Mesodermal cell (in vitro differentiated cells): ENCODE results near the gene STAB2. TPM values are rescaled to one million over a fixed set of nuclear protein-coding genes. Genes with fewer than 3 reads are reported as not detected.

Experiments used
- H3K27ac ChIP-seq: 2 replicates; pipeline ENCODE4 v1.7.0; 2013; ENCODE audit warnings: mild to moderate bottlenecking, low read depth, low read length, moderate library complexity; ENCODE audit not compliant: severe bottlenecking
- H3K36me3 ChIP-seq: 2 replicates; pipeline ENCODE4 v1.7.1; 2013; ENCODE audit warnings: mild to moderate bottlenecking, low read length, moderate library complexity; ENCODE audit not compliant: control insufficient read depth, insufficient read depth
- H3K4me1 ChIP-seq: one replicate; pipeline ENCODE4 v1.7.1; 2013; ENCODE audit warnings: mild to moderate bottlenecking, low read length; ENCODE audit not compliant: insufficient read depth, control insufficient read depth, poor library complexity, severe bottlenecking
- H3K4me3 ChIP-seq: 2 replicates; pipeline ENCODE4 v1.7.0; 2013; ENCODE audit warnings: low read length, control low read depth, mild to moderate bottlenecking; ENCODE audit not compliant: insufficient read depth, poor library complexity, severe bottlenecking; ENCODE audit errors: extremely low read depth
- H3K9me3 ChIP-seq: 2 replicates; pipeline ENCODE4 v1.7.1; 2013; ENCODE audit warnings: mild to moderate bottlenecking, low read length, moderate library complexity; ENCODE audit not compliant: control insufficient read depth
- WGBS, 2 experiments: methylation state at CpG; one replicate each; pipeline ENCODE4 v1.1.5; 2013; ENCODE audit warnings: missing lambda C conversion rate in 2 of 2; ENCODE audit not compliant: insufficient coverage in 2 of 2; 5-methylcytosine and 5-hydroxymethylcytosine counted together
- polyA plus RNA-seq, 2 experiments: library from polyadenylated mRNA; stranded (reverse); fragments of 50-300 nt; gene quantifications; one replicate each; pipeline ENCODE4 v1.2.3, GENCODE V29; 2013

STAB2 gene
- polyA plus RNA-seq (2013, experiment 1 of 2) = 0.07 TPM
- not detected for polyA plus RNA-seq (2013, experiment 2 of 2)

DNA sequence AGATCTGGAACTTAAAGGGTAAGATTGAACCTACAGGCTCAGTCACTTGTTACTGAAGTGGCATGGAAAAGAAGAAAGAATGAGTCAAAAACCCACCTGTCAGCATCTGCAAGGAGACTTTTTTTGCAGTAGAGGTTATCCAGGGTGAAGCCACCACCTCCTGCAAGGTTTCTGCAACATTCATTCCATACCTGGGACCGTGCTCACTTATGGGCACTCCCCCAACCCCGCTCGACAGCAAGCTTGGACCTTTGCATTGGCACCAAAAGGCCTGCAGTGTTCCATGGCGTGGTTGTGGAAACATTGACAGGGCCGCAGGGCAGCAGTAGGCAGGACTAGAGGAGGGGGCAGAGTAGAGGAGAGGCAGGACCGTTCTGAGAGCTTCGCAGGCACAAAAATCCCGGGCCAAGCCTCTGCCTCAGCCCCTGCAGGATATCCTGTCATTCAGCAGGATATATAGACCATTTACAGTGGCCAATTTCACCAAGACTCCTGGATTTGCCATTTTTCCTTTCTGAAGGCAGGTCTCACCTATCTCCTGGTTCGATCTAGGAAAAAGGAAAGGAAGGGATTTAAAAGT lies at the start of gene STAB2:
Gene STAB2, plus strand, starts transcription at position 483 of the 580 bp plus-strand sequence. CDS start 204 bp downstream, outside the sequence.
- no peak within 1 kb of the TSS for H3K27ac ChIP-seq
- no peaks in the 10 kb centered on the region for H3K36me3 ChIP-seq
- H3K4me1 ChIP-seq = no peaks in the 10 kb centered on the region
- H3K4me3 ChIP-seq = no peak within 1 kb of the TSS
- H3K9me3 ChIP-seq = no peaks in the 10 kb centered on the region
- WGBS, 2 experiments = 79 to 87% methylated on average over 6 of the region's 9 CpGs

GRCh38 chr12:103538397-103538796 lies 48.7 kb upstream of the STAB2 start:
- H3K4me3 ChIP-seq = no peak overlapping the region
- 83% methylated on average over 1 of the region's 1 CpG; no CpG with 5 or more reads in 1 of the 2 experiments for WGBS, 2 experiments
- H3K27ac ChIP-seq = peak overlapping the region; percentile 3

GRCh38 chr12:103540319-103540718 lies 46.8 kb upstream of the STAB2 start:
- Histone ChIP-seq H3K36me3 (no peaks in the 10 kb centered on the region), H3K4me1 (peaks cover 8% of the 10 kb centered on the region), H3K27ac (no peak overlapping the region), H3K4me3 (no peak overlapping the region), H3K9me3 (no peaks in the 10 kb centered on the region)
- WGBS, 2 experiments = 100% methylated on average over 1 of the region's 3 CpGs; no CpG with 5 or more reads in 1 of the 2 experiments

More at GRCh38 chr12:103538397-103538796, 48.7 kb upstream of the STAB2 start:
- no peaks in the 10 kb centered on the region for H3K9me3 ChIP-seq
- H3K4me1 ChIP-seq = peaks cover 8% of the 10 kb centered on the region
- no peaks in the 10 kb centered on the region for H3K36me3 ChIP-seq

DNA sequence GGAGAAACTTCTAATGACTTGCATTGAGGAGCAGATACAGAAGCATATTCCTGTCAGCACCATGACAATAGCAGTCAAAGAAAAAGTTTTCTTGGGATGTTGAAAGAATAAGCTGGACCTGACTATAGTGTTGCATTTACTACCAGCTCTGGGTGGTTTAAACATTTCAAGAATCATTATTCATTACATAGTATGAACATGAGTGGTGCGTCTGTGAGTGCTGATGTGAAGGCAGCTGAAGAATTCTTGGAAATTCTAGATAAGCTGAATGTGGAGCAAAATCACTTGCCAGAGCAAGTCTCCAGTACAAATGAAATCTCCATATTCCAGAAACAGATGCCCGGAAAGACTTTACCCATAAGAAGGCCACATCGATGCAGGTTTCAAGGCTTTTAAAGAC lies 45.0 kb upstream of the STAB2 start:
- Histone ChIP-seq H3K9me3 (no peaks in the 10 kb centered on the region), H3K36me3 (no peaks in the 10 kb centered on the region), H3K4me3 (no peak overlapping the region), H3K4me1 (peaks cover 8% of the 10 kb centered on the region), H3K27ac (no peak overlapping the region)
- WGBS, 2 experiments = 100% methylated on average over 2 of the region's 3 CpGs

DNA sequence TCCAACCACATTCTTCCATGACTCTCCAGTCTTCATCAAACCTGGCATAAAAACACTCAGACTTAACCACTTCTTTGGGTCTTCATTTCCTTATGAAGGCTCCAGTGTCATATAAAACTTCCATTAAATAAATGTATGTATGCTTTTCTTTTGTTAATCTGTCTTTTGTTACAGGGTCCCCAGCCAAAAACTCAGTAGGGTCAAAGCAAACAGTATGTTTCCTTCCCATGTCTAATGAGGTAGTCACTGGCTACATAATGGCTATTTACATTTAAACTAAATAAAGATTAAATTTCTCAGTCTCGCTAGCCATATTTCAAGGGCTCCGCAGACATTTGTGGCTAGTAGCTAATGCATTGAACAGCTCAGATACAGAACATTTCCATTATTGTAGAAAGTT lies 40.1 kb upstream of the STAB2 start:
- no CpG with 5 or more reads among the region's 2 CpGs for WGBS, 2 experiments
- no peaks in the 10 kb centered on the region for H3K9me3 ChIP-seq
- H3K36me3 ChIP-seq = no peaks in the 10 kb centered on the region
- no peak overlapping the region for H3K27ac ChIP-seq
- H3K4me1 ChIP-seq = no peaks in the 10 kb centered on the region
- no peak overlapping the region for H3K4me3 ChIP-seq

- H3K27ac ChIP-seq = no peak overlapping the region
- H3K9me3 ChIP-seq = no peaks in the 10 kb centered on the region
- 50 to 73% methylated on average over 1 to 3 of the region's 3 CpGs for WGBS, 2 experiments
- H3K4me1 ChIP-seq = no peaks in the 10 kb centered on the region
- no peaks in the 10 kb centered on the region for H3K36me3 ChIP-seq
- H3K4me3 ChIP-seq = no peak overlapping the region
Observed at GRCh38 chr12:103547376-103547775, 39.7 kb upstream of the STAB2 start.

GRCh38 chr12:103547929-103548328 lies 39.1 kb upstream of the STAB2 start:
- Histone ChIP-seq H3K9me3 (no peaks in the 10 kb centered on the region), H3K4me1 (no peaks in the 10 kb centered on the region), H3K4me3 (no peak overlapping the region), H3K36me3 (no peaks in the 10 kb centered on the region), H3K27ac (no peak overlapping the region)
- 100% methylated on average over 1 of the region's 6 CpGs for WGBS, 2 experiments

DNA sequence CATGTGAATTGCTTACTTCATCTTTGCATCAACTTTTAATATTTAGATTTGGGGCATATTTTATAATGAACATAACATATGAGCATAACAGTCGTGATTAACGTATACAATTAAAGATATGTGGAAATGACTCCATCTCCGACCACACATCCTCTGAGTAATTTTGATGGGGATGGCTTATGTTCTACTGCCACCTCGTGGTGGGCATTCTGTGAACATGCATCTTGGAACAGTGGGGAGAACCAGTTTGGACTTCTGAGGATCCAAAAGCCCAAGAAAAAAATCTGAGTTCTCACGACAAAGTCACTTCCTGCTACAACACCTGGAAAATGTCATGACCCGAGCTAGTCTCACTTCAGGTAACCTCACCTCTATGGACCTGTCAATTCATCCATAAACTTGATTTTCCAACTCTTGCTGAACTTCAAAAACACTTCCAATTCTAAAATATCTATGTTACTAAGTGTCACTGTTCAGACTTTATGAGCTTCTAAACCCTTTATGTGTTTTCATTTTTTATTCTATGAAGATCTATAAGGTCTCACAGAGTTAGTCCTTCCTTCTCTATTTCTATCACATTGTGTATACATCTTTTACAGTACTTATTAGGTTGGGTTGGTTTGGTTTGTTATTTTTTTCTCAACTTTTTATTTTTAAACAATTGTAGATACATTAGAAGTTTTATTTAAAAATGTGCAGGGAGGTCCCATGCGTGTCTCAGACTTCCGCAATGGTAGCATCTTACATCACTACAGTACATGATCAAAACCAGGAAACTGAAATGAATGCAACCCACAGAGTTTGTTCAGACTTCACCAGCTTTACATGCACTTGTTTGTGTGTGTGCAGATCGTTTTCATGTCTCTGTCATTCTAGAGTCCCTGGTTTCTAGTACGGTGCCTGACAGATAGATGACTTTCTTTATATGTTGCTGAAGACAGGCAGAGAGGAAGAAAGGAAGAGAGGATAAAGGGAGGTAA lies 38.2 kb upstream of the STAB2 start:
- H3K4me1 ChIP-seq = no peaks in the 10 kb centered on the region
- no peaks in the 10 kb centered on the region for H3K36me3 ChIP-seq
- no peak overlapping the region for H3K4me3 ChIP-seq
- H3K27ac ChIP-seq = no peak overlapping the region
- WGBS, 2 experiments = 33 to 47% methylated on average over 3 to 4 of the region's 10 CpGs
- H3K9me3 ChIP-seq = no peaks in the 10 kb centered on the region

- Histone ChIP-seq H3K9me3 (peaks cover 3% of the 10 kb centered on the region), H3K4me1 (peaks cover 15% of the 10 kb centered on the region), H3K4me3 (no peak overlapping the region), H3K27ac (no peak overlapping the region), H3K36me3 (no peaks in the 10 kb centered on the region)
- 63 to 100% methylated on average over 2 of the region's 3 CpGs for WGBS, 2 experiments
Observed at GRCh38 chr12:103556890-103557627, 30.0 kb upstream of the STAB2 start.

DNA sequence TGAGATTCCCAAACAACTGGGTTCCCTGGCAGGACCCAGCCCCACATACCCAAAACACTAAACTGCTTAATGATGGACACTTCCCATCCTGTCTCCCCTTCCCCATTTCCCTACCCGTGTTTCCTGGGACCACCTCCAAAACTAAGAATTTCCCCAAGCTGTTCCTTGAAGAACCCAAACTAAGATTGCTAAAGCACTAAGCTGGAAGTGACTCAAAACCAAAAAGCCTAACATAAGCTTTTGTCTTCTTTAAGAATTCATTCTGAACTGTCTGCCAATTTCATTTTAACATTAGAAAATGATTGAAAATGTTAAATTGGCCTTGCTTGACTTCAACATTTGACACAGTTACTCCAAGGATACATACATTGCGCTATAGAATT lies 29.5 kb upstream of the STAB2 start:
- WGBS, 2 experiments = 83% methylated on average over 2 of the region's 2 CpGs
- H3K9me3 ChIP-seq = peaks cover 3% of the 10 kb centered on the region
- H3K4me3 ChIP-seq = no peak overlapping the region
- H3K36me3 ChIP-seq = no peaks in the 10 kb centered on the region
- H3K4me1 ChIP-seq = peaks cover 15% of the 10 kb centered on the region
- no peak overlapping the region for H3K27ac ChIP-seq
